HepG2 (cell line): ENCODE data around the gene P2RX2.

Source experiments
- ARID3A ChIP-seq: IDR thresholded peaks from 2 replicates; pipeline ENCODE4 v1.6.1; 2012; ENCODE audit warnings: low read depth, low read length, improper control_type of control experiment
- CTCF ChIP-seq: sonication (generic); formaldehyde crosslinking; IDR thresholded peaks from 2 replicates; pipeline ENCODE4 v1.5.0; 2020; ENCODE audit warnings: mild to moderate bottlenecking, missing genetic modification reagents, moderate library complexity
- EP300 ChIP-seq, 3 experiments: sonication (generic) in 1 of 3; formaldehyde crosslinking in 1 of 3; IDR thresholded peaks; 2 replicates each; pipeline versions ENCODE4 v1.5.1 to v1.6.1; 2011 to 2020; ENCODE audit warnings: low read depth in 2 of 3, low read length in 2 of 3, borderline replicate concordance in 1 of 3, improper control_type of control experiment in 1 of 3, mild to moderate bottlenecking in 1 of 3, missing genetic modification reagents in 1 of 3, moderate library complexity in 1 of 3
- HMGXB4 ChIP-seq, 2 experiments: sonication (generic) in 1 of 2; formaldehyde crosslinking in 1 of 2; IDR thresholded peaks; 2 replicates each; pipeline versions ENCODE4 v1.4.0 to v1.6.1; 2018 to 2020; ENCODE audit warnings: missing genetic modification reagents in 2 of 2, borderline replicate concordance in 1 of 2, low read depth in 1 of 2, mild to moderate bottlenecking in 1 of 2, missing biosample characterization in 1 of 2
- HNRNPK ChIP-seq: fragments of 200-400 bp; formaldehyde crosslinking; IDR thresholded peaks from 2 replicates; pipeline ENCODE4 v1.6.1; 2018; ENCODE audit warnings: low read length, low read depth, moderate library complexity, mild to moderate bottlenecking; ENCODE audit not compliant: poor library complexity, severe bottlenecking
- RNF2 ChIP-seq: fragments of 450-650 bp; conservative IDR thresholded peaks from 2 replicates; pipeline ENCODE4 v1.6.1; 2016; ENCODE audit warnings: low read depth
- SMC3 ChIP-seq: IDR thresholded peaks from 2 replicates; pipeline ENCODE4 v1.6.1; 2011; ENCODE audit warnings: low read length, improper control_type of control experiment
- TSC22D2 ChIP-seq: sonication (generic); formaldehyde crosslinking; IDR thresholded peaks from 2 replicates; pipeline ENCODE4 v1.5.1; 2020; ENCODE audit warnings: missing genetic modification reagents, mild to moderate bottlenecking, borderline replicate concordance
- ZNF546 ChIP-seq: sonication (generic); formaldehyde crosslinking; conservative IDR thresholded peaks from 2 replicates; pipeline ENCODE4 v1.8.1; 2023; ENCODE audit warnings: mild to moderate bottlenecking, missing genetic modification reagents
- TF ChIP-seq, protein P1 (sequence below): sonication (generic); formaldehyde crosslinking; IDR thresholded peaks from 2 replicates; pipeline ENCODE4 v1.4.0; 2020; ENCODE audit warnings: missing genetic modification reagents, borderline replicate concordance

DNA sequence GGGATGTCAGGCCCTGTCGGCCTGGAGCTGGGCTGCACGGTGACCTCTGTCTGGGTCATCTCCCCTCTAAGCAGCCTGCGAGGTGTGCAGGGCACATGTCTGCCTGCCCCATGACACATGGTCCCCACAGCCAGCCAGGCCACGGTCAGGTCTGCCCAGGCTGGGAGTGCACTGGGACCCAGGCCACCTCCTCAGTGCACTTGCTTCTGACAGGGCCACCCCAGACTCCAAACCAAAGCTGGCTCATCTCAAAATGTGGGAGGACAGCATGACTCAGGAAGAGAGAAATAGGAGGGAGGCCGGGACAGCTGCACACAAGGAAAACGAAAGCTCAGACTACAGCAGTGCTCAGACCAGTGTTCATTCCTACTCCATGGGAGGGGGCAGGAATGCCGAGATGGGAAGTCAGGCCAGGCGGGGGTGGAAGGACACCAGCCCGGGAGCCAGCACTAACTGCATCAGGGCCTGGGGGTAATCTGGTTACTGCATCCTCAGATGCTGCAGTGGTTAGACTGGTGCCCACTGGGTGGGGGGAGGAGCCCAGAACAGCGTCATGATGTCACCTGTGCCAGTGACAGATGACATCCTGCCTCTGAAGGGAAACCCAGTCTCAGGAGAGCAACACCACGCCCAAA, 4.0 kb downstream of the P2RX2 start:
- TF ChIP-seq HNRNPK, result no peak
- TF ChIP-seq RNF2, result no peak
- no peak for TF ChIP-seq SMC3
- no peak for TF ChIP-seq CTCF (CRISPR knock-in tag)
- TF ChIP-seq, protein P1, sequence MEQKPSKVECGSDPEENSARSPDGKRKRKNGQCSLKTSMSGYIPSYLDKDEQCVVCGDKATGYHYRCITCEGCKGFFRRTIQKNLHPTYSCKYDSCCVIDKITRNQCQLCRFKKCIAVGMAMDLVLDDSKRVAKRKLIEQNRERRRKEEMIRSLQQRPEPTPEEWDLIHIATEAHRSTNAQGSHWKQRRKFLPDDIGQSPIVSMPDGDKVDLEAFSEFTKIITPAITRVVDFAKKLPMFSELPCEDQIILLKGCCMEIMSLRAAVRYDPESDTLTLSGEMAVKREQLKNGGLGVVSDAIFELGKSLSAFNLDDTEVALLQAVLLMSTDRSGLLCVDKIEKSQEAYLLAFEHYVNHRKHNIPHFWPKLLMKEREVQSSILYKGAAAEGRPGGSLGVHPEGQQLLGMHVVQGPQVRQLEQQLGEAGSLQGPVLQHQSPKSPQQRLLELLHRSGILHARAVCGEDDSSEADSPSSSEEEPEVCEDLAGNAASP (CRISPR knock-in tag), result no peak
- TF ChIP-seq TSC22D2 (CRISPR knock-in tag), result no peak
- no peak for TF ChIP-seq HMGXB4 (CRISPR knock-in tag; IDR thresholded peaks at IDR 0.05; ENCODE audit: borderline replicate concordance in 1 of 2, low read depth in 1 of 2)
- TF ChIP-seq ARID3A, result no peak
- no peak for TF ChIP-seq ZNF546 (CRISPR knock-in tag)
- no peak for TF ChIP-seq EP300 (IDR thresholded peaks at IDR 0.05; ENCODE audit: low read depth in 2 of 2, low read length in 2 of 2)
- TF ChIP-seq EP300 (CRISPR knock-in tag; IDR thresholded peaks at IDR 0.05; ENCODE audit: borderline replicate concordance), result no peak
